IMR-90 (cell line): ENCODE measurements around the gene CRY2.

ENCODE experiments used
- CTCF ChIP-seq: conservative IDR thresholded peaks from 2 replicates; pipeline ENCODE4 v1.5.1; 2012; ENCODE audit warnings: mild to moderate bottlenecking, low read depth, low read length, improper control_type of control experiment
- RAD21 ChIP-seq: IDR thresholded peaks from 2 replicates; pipeline ENCODE4 v1.6.1; 2012; ENCODE audit warnings: low read length, improper control_type of control experiment

- TF ChIP-seq CTCF (no peak), RAD21 (no peak)
These were observed 54.4 kb downstream of the CRY2 start for GRCh38 chr11:45901626-45902025.
